ENCODE results near the gene DNAL4. TPM values are rescaled to one million over a fixed set of nuclear protein-coding genes. Genes with fewer than 3 reads are reported as not detected.

The DNAL4 gene
- total RNA-seq, 2 donors from 2014 or later = 5.2 to 7.8 TPM

DNA sequence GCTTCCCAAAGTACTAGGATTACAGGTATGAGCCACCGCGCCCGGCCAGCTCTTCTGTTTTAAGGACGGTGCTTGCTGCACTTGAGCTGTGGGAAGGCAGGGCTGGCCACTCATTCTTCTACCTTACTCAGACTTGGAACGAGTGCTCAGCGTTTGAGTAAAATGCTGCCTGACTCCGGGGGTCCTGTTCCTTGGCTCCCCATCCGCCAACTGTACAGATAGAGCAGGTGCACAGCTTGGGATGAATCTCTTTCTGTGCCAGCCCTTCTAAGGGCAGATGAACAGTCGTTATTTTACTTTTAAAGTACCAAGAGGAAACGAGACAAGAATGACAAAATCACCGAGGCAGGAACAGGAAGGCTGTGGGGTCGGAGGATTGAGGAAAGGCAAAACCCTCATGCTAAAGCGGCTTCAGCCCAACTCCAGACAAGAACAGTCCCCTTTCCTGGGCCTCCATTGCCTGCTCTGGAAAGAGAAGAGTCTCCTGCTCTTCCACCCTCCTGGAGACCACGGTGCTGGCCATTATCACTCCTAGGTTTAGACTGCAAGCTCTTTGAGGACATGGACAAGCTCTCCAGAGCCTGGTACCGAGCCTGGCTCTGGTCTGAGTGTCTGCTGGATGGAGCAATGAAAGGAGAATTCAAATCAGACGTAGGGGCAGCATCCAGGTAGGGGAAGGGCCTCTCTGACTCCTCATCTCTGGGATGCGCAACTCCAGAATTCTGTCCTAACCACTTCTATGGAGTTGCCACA, 37.1 kb downstream of the DNAL4 start:
- H3K9me3 Mint-ChIP-seq = no peaks in the 10 kb centered on the region
- DNase-seq (ENCODE audit: low spot score in 2 of 2) (peak in 1 of 2 donors; percentile 59), ATAC-seq (peak; percentile 7 to 13)
- peaks cover 32 to 39% of the 10 kb centered on the region in 2 donors for H3K36me3 Mint-ChIP-seq
- H3K27ac Mint-ChIP-seq = peak overlapping the region; percentile 92 to 99

DNA sequence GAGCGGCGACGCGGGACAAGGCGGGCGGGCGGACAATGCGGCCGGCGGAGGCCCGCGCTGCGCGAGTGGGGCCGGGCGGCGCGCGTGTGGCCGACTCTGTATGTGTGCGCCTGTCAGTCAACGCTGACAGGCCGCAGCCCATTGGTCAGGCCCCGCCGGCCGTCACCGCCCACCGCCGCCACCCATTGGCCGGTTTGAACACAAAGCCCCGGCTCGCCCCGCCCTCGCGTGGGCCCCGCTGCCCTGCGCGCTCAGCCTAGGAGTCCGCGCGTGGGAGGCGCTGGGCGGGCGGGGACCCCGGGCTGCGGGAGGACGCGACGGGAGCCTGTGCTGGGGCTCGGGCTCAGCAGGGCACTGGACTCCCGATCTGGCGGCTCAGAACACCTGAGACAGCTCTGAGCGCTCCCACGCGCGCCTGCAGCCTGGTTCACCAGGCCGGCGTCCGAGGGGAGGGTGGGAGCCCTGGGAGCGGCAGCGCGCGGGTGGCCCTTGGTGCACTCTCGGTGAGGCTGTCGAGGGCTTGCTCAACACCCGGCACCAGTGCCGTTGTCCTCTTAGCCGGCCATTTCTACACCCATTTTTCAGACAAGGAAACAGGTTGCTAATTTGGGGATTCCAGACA, 37.9 kb downstream of the DNAL4 start, which contains the start of gene SUN2:
SUN2 (minus strand) TSS at position 88 of the 622 bp plus-strand sequence. CDS start 3,370 bp downstream, outside the sequence.
- Mint-ChIP-seq H3K27ac (peak within 1 kb of the TSS; percentile 98 to 99), H3K36me3 (peaks cover 41 to 47% of the 10 kb centered on the region in 2 donors), H3K9me3 (no peaks in the 10 kb centered on the region)
- DNase-seq (ENCODE audit: low spot score in 2 of 2) = peak; percentile 91 to 96
- peak; percentile 73 to 79 for ATAC-seq

DNA sequence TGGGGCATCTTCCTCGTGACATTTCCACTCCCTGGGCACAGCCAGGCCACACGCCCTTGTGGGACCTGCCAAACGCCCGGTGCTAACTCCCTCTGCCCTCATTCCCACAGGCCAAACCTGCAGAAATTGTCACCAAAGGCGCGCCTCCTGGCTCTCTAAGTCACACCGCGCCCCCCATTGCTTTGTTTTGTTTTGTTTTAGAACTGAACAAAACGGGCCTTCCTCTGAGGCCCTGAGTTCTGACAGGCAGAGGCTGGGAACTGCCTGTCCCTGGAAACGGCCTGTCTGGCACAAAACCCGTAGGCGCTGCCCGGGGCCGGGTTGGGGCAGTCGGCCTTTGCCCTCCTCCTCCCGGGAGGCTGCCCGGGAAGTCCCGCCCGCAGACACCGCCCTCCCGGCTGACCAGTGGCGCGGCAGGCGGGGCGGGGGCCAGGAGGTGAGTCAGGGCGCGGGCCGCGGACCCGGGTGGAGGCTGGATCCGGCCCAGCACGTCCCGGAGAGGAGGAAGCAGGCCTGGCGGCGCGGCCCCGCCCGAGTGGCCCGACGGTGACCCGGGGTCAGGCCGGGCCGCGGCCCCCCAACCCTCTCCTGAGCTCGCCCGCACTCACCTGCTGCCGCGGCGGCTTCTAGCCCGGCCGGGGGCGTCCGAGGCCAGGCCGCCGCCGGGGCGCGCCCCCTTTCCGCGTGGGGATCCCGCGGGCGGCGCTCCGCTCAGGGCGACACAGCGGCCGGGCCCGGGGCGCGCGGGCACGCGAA, 38.6 kb downstream of the DNAL4 start:
- Mint-ChIP-seq H3K27ac (peak overlapping the region; percentile 89 to 98), H3K36me3 (peaks cover 42 to 49% of the 10 kb centered on the region in 2 donors), H3K9me3 (no peaks in the 10 kb centered on the region)
- DNase-seq (ENCODE audit: low spot score in 2 of 2) (peak; percentile 58 to 90), ATAC-seq (peak; percentile 33 to 53)

DNA sequence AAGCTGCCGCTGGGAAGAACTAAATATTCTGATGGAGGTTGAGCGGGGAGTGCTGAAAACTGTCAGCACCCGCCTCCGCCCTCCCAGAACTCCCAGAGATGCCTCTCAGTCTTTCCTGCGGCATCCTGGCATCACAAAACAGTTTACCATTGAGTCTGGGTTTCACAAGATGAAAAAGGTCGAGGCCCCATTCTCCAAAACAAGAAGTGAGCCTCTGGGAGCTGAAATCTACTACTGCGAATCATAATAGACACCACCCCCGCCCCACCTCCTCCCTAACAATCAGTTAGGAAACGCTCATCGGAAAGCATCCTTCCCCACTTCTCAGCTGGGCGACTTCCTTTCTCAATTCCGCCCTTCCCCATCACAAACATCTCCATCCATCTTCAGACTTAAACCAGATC, 39.2 kb downstream of the DNAL4 start:
- Mint-ChIP-seq H3K27ac (peak overlapping the region; percentile 89 to 98), H3K36me3 (peaks cover 42 to 54% of the 10 kb centered on the region in 2 donors), H3K9me3 (no peaks in the 10 kb centered on the region)
- ATAC-seq (peak in 1 of 2 donors; percentile 17), DNase-seq (ENCODE audit: low spot score in 2 of 2) (no peak)

DNA sequence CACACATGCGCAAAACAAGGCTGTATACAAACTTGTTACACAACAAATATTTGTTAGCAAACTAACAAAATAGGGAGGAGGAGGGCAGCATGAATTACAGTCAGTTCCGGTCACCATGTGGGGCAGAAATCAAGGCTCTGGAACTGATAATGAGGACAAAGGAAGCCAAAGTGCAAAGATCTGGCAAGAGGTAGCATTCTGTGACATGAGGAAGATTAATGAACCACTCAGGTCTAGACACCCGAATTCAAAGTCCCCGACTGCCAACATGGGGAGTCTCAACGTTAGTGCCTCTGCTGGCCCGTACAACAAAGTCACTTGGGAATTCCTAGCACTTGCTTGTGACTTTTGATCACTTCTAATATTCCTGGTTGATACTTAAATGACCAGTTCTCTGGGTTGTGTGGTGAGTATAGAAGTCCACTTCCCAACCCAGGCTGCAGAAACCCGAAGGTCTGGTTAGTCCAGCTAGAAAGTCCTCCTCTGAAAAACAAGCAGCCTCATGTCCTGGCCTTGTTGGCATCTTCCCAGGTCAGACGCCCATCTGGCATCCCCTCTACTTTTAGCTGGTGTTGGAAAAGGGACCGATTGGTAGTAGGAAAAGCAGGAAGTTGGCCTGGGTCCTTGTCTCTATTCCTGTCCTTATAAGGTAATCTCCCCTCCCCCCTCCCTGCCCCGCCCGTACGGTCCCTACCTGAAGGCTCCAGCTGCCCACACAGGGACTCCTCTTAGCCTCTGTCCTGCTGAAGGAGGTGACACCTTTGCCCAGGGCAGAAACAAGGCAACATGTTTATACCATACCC, 39.8 kb downstream of the DNAL4 start:
- Mint-ChIP-seq H3K9me3 (no peaks in the 10 kb centered on the region), H3K27ac (peak overlapping the region; percentile 94 to 98), H3K36me3 (peaks cover 42 to 54% of the 10 kb centered on the region in 2 donors)
- ATAC-seq (peak in 1 of 2 donors; percentile 18), DNase-seq (ENCODE audit: low spot score in 2 of 2) (no peak)

DNA sequence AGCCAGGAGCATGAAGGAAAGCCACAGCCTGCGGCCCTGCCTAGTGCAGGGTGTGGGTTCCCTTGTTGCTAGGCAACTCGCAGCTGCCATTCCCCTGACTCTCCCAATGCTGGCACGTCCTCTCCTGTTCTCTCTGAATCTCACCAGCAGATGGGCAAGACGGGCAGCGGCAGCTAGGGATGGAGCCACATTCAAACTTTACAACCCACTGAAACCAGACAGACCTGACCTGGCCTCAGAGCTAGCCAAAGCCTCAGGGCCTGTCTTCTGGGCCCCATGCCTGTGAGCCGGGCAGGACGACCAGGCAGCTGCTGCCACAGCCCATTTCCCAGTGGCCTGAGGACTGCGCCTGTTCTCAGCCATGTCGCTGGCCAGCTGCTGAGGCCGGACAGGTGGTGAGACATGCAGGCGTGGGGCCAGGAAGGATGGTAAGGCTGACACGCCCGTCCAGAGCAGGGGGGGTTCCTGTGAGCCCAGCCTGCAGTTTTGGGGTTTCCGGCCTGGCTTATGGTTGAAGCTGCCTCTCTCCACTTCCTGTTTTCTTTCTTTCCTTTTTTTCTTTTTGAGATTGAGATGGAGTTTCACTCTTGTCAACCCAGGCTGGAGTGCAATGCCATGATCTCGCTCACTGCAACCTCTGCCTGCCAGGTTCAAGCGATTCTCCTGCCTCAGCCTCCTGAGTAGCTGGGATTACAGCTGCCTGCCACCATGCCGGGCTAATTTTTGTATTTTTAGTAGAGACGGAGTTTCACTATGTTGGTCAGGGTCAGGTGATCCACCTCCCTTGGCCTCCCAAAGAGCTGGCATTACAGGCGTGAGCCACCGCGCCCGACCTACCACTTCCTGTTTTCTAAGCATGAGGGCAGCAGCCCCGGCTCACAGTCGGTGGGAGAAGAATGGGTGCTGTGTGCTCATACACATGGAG, 42.3 kb downstream of the DNAL4 start:
- peaks cover 40 to 50% of the 10 kb centered on the region in 2 donors for H3K36me3 Mint-ChIP-seq
- H3K27ac Mint-ChIP-seq = peak overlapping the region; percentile 94 to 98
- ATAC-seq (peak; percentile 12 to 51), DNase-seq (ENCODE audit: low spot score in 2 of 2) (peak; percentile 55 to 85)
- no peaks in the 10 kb centered on the region for H3K9me3 Mint-ChIP-seq

DNA sequence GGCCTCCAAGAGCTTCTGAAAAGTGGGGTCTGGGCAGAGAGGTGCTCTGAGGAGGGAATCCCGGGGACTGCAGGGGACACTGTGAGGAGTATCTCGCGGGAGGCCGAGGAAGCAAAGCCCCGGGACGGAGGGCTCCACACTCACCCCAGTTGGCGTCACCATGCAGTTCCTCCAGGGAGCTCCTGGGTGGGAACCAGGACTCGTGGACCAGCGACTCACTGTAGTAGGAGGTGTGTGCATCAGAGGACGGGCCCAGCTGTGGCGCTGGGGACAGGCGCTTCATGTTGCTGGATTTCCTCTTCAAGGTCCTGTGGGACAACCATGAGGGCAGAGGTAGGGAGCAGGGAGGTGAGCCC, 42.9 kb downstream of the DNAL4 start:
- no peaks in the 10 kb centered on the region for H3K9me3 Mint-ChIP-seq
- peaks cover 36 to 45% of the 10 kb centered on the region in 2 donors for H3K36me3 Mint-ChIP-seq
- ATAC-seq = no peak
- peak overlapping the region; percentile 94 to 98 for H3K27ac Mint-ChIP-seq
- no peak for DNase-seq (ENCODE audit: low spot score in 2 of 2)

DNA sequence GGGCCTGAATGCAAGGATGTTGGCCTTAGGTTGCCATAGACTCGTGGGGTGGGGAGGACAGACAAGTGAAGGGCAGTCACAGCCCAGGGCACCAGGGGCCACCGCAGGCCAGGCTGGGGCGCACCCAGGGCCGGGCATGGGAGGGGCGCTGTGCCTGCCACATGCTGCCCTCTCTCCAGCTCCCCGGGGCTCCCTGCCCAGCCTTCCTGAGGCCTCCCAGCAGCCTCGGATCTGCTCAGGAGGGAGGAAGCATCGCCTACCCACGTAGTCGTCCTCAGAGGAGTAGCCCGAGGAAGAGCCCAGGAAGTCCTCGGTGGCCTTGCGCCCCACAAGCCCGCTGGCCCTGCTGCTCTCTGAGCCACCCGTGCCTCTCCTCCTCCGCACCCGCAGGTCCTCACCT, 43.3 kb downstream of the DNAL4 start:
- Mint-ChIP-seq H3K36me3 (peaks cover 36 to 45% of the 10 kb centered on the region in 2 donors), H3K9me3 (no peaks in the 10 kb centered on the region), H3K27ac (peak overlapping the region; percentile 94 to 98)
- DNase-seq (ENCODE audit: low spot score in 2 of 2) (no peak), ATAC-seq (no peak)

DNA sequence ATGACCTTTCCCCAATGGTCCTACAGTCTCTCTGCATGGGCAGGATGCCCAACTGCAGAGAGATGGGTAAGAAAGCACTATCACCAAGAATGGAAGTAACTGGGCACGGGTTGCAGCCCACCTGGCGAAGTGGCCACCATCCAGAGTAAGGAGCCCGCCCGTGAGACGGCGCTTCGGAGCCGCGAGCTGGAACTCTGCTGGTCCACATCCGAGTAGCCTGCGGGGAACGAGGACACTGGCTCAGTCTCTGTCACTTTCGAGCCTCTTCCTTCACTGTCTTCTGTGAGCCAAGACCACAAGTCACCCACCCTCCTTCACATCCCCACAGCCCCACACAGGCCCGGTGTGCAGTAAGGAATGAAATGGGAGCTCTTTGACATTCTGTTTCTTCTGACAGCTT, 43.8 kb downstream of the DNAL4 start:
- ATAC-seq (no peak), DNase-seq (ENCODE audit: low spot score in 2 of 2) (no peak)
- Mint-ChIP-seq H3K27ac (peak overlapping the region in 1 of 2 donors; percentile 98), H3K36me3 (peaks cover 34 to 45% of the 10 kb centered on the region in 2 donors), H3K9me3 (no peaks in the 10 kb centered on the region)

DNA sequence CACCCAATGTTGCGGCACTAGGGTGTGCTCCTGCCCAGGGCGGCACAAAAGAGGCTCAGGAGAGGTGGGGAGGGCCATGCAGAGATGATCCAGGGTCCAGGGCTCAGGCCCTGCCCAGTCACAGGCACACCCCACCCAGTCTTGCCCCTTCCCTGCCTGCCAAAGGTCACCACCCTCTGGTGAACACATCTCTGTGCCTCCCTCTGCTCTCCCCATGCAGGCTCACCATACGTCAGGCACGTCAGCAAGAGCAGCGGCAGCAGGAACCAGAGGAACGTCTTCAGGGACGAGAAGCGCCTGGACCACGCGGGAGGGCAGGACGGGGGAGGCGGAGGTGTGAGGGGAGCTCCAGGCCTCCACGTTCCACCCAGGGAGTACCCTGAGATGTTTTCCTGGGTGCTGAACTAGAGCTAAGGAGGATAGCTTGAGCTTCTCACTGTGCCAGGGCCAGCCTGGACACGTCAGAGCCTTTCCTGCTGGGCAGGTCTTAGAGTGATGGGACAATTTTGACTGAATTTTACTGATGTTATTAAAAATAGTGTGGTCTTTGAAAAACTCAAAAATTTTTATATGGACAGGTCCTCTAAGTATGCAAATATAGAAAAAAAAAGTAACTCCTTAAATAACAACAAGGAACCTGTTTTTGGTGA, 45.3 kb downstream of the DNAL4 start:
- H3K27ac Mint-ChIP-seq = peak overlapping the region in 1 of 2 donors; percentile 98
- H3K9me3 Mint-ChIP-seq = no peaks in the 10 kb centered on the region
- DNase-seq (ENCODE audit: low spot score in 2 of 2) (no peak), ATAC-seq (no peak)
- H3K36me3 Mint-ChIP-seq = peaks cover 25 to 37% of the 10 kb centered on the region in 2 donors

DNA sequence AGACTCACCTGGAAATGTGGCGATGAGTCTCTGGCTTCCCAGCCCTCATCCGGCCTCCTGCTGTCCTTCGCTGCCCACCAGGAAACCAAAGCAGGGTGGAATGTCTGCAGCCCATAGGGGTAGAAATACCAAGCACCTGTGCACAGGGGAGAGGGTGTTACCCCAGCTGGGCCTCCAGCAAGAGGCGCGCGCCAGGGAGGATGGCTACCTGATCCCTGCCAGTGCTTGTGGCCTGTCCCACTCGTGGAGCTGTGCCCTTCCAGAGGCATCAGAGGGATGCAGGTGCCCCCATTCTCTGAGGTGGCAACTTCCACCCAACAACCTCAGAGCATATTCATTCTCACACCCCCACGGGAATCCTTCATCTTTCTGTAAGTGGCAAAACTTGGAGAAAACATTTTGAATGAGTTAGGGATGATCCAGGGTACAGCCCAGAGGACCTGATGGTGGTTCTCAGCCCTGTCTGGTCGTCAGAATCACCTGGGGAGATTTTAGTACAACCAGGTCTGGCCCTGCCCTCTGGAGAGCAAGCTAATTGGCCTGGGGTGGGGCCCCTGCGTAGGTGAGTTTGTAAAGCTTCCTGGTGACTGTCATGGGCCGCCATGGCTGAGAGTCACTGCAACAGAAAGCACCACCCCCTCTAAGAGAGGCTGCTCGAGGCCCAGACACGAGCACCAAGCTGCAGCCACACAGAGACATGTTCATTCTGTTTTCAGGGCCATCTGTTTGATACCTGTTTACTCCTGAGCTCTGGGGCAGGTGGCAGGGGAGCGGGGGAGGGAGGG, 48.1 kb downstream of the DNAL4 start:
- DNase-seq (ENCODE audit: low spot score in 2 of 2) (no peak), ATAC-seq (no peak)
- Mint-ChIP-seq H3K27ac (peak overlapping the region; percentile 50 to 65), H3K9me3 (no peaks in the 10 kb centered on the region), H3K36me3 (peaks cover 10 to 17% of the 10 kb centered on the region in 2 donors)

DNA sequence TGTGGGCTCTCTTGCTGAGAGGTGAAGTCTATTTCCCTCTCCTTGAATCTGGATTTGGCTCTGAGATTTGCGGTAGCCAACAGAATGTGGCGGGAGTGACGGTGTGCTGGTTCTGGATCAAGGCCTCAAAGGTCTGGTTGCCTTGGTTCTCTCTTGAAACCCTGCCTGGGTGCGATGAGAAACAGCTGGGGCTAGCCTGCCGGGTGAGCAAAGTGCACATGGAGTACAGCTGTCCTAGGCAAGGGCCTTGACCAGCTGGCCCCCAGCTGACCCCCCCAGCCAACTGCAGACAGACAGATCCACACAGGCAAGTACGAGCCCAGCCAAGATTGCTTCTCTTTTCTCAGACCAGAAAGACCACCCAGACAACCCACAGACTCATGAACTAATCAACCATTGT, 49.0 kb downstream of the DNAL4 start:
- ATAC-seq = no peak
- no peak for DNase-seq (ENCODE audit: low spot score in 2 of 2)
- Mint-ChIP-seq H3K27ac (peak overlapping the region; percentile 50 to 65), H3K36me3 (peaks cover 12% of the 10 kb centered on the region in 2 donors), H3K9me3 (no peaks in the 10 kb centered on the region)

DNA sequence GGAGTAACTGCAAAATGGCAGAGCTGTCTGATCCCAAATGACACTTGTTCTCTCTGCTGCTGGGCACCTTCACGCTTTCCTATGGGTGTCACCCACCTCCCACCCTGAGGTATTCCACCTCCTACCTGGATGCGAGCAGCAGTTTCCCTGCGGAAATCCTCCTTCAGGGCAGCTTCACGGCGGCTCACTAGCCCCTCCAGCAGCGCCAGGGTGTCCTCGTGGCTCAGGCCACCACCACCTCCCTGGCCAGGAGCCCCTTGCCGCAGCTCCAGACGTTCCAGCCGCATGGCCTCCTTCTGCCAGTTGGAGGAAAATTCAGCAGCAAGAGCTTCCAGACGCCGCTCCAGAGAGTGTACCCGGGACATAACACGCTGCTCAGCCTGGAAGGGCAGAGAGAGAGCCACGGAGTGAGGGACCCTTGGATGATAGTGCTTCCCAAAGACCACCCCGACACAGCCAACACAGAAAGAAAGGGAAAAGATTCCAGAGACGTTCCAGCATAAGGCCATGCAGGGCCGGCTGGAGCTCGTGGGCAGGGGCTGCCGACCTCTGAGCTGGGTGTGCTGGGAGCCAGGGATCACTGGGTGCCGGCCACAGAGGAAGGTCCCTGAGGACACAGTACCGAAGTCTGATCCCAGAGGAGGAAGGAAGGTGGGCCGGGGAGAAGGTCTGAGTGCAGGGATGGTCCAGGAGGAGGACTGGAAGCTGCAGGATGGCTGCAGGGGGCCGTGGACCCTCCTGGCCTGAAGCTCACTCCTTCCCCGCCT, 51.6 kb downstream of the DNAL4 start:
- no peak for DNase-seq (ENCODE audit: low spot score in 2 of 2)
- Mint-ChIP-seq H3K27ac (peak overlapping the region; percentile 40 to 77), H3K9me3 (no peaks in the 10 kb centered on the region), H3K36me3 (peaks cover 17 to 22% of the 10 kb centered on the region in 2 donors)
- no peak for ATAC-seq

DNA sequence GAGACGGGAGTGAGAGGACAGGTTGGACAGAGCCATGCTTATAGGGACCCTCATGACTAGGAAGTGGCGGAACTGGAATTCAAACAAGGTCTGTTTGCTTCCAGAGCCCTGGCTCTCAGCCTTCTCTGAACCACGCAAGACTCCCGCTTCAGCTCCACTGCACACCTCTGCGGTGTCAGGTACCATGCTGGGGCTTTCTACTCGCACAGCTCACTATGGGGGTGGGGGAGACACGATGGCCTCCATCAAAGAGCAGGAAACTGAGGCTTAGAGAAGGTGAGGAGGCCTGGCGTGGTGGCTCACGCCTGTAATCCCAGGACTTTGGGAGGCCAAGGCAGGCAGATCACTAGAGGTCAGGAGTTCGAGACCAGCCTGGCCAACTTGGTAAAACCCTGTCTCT, 52.4 kb downstream of the DNAL4 start:
- Mint-ChIP-seq H3K9me3 (no peaks in the 10 kb centered on the region), H3K36me3 (peaks cover 17 to 29% of the 10 kb centered on the region in 2 donors), H3K27ac (peak overlapping the region; percentile 40 to 88)

More for the DNA sequence above, 52.4 kb downstream of the DNAL4 start:
- no peak for ATAC-seq
- DNase-seq (ENCODE audit: low spot score in 2 of 2) = no peak

Data from activated naive CD4-positive, alpha-beta T cell treated with anti-CD3 and anti-CD28 coated beads, Interleukin-2, amount 50 U/mL, for 72 hours (primary cell).